HEK293 (cell line): ENCODE data around the gene NAA35.

Experiments
- CTCF ChIA-PET: fragments of 350-600 bp; formaldehyde crosslinking; extraction: SDS; loops from one replicate; lab custom pipeline; 2021; ENCODE audit warnings: antibody characterized with exemption; lab: Yijun Ruan, JAX
- POLR2A ChIA-PET: fragments of 300-600 bp; formaldehyde crosslinking; extraction: SDS; loops from one replicate; lab custom pipeline; 2020; ENCODE audit warnings: antibody characterized with exemption, inconsistent platforms; lab: Yijun Ruan, JAX
- H3K27ac ChIP-seq: fragments of 200-500 bp; sonication (Bioruptor generic); 2 replicates; pipeline ENCODE4 v1.5.1; 2014; ENCODE audit warnings: low read depth, low read length, control low read depth, inconsistent platforms; ENCODE audit errors: extremely low read depth
- H3K36me3 ChIP-seq, 2 experiments: fragments of 200-500 bp in 1 of 2; sonication (Bioruptor generic) in 1 of 2; 1 replicate in 1 of 2; 2 replicates in 1 of 2; pipeline ENCODE4 v1.5.1; 2014 to 2017; ENCODE audit warnings: inconsistent platforms in 2 of 2, low read length in 2 of 2; ENCODE audit not compliant: control insufficient read depth in 2 of 2, insufficient read depth in 1 of 2
- H3K4me1 ChIP-seq: fragments of 200-500 bp; sonication (Bioruptor generic); 2 replicates; pipeline ENCODE4 v1.5.1; 2014; ENCODE audit warnings: mild to moderate bottlenecking, low read length, inconsistent platforms; ENCODE audit not compliant: control insufficient read depth, insufficient read depth
- H3K4me3 ChIP-seq: 2 replicates; pipeline ENCODE4 v1.5.1; 2011; ENCODE audit warnings: low read depth, mild to moderate bottlenecking, control low read depth, low read length, moderate library complexity
- H3K9me3 ChIP-seq: fragments of 200-500 bp; sonication (Bioruptor generic); 2 replicates; pipeline ENCODE4 v1.5.1; 2014; ENCODE audit warnings: low read depth, low read length, inconsistent platforms; ENCODE audit not compliant: control insufficient read depth, insufficient read depth
- GFI1B ChIP-seq: fragments of 450-650 bp; formaldehyde crosslinking; IDR thresholded peaks from 2 replicates; pipeline ENCODE4 v1.5.1; 2016; ENCODE audit warnings: missing biosample characterization, missing genetic modification characterization
- HOXD13 ChIP-seq: sonication (generic); formaldehyde crosslinking; IDR thresholded peaks from 2 replicates; pipeline ENCODE4 v1.8.0; 2022; ENCODE audit warnings: missing genetic modification reagents, borderline replicate concordance
- KLF16 ChIP-seq: fragments of 450-650 bp; formaldehyde crosslinking; IDR thresholded peaks from 2 replicates; pipeline ENCODE4 v1.5.1; 2017; ENCODE audit warnings: missing biosample characterization, missing genetic modification characterization
- MZF1 ChIP-seq: fragments of 450-650 bp; formaldehyde crosslinking; IDR thresholded peaks from 2 replicates; pipeline ENCODE4 v1.5.1; 2017; ENCODE audit warnings: missing biosample characterization, missing genetic modification characterization, borderline replicate concordance
- WT1 ChIP-seq: fragments of 450-650 bp; formaldehyde crosslinking; IDR thresholded peaks from 2 replicates; pipeline ENCODE4 v1.5.1; 2016; ENCODE audit warnings: missing biosample characterization, missing genetic modification characterization
- ZBTB20 ChIP-seq: fragments of 450-650 bp; formaldehyde crosslinking; IDR thresholded peaks from 2 replicates; pipeline ENCODE4 v1.5.1; 2016; ENCODE audit warnings: missing biosample characterization, missing genetic modification characterization
- ZNF433 ChIP-seq: fragments of 450-650 bp; formaldehyde crosslinking; IDR thresholded peaks from 2 replicates; pipeline ENCODE4 v1.5.1; 2016; ENCODE audit warnings: missing biosample characterization, missing genetic modification characterization, low read depth
- ZNF48 ChIP-seq: fragments of 450-650 bp; formaldehyde crosslinking; IDR thresholded peaks from 2 replicates; pipeline ENCODE4 v1.5.1; 2016; ENCODE audit warnings: missing biosample characterization, missing genetic modification characterization
- ZNF623 ChIP-seq: fragments of 450-650 bp; formaldehyde crosslinking; IDR thresholded peaks from 2 replicates; pipeline ENCODE4 v1.5.1; 2016; ENCODE audit warnings: missing biosample characterization, missing genetic modification characterization
- ZXDB ChIP-seq: fragments of 450-650 bp; formaldehyde crosslinking; IDR thresholded peaks from 2 replicates; pipeline ENCODE4 v1.5.1; 2016; ENCODE audit warnings: missing biosample characterization, missing genetic modification characterization
- TF ChIP-seq, protein P1 (sequence below): fragments of 450-650 bp; formaldehyde crosslinking; IDR thresholded peaks from 2 replicates; pipeline ENCODE4 v1.5.1; 2017; ENCODE audit warnings: missing biosample characterization, missing genetic modification characterization
- TF ChIP-seq, protein P2 (sequence below): fragments of 450-650 bp; formaldehyde crosslinking; IDR thresholded peaks from 2 replicates; pipeline ENCODE4 v1.5.1; 2016; ENCODE audit warnings: missing biosample characterization, missing genetic modification characterization
- TF ChIP-seq, protein P3 (sequence below): fragments of 450-650 bp; formaldehyde crosslinking; IDR thresholded peaks from 2 replicates; pipeline ENCODE4 v1.5.1; 2016; ENCODE audit warnings: missing biosample characterization, missing genetic modification characterization

Gene NAA35

DNA sequence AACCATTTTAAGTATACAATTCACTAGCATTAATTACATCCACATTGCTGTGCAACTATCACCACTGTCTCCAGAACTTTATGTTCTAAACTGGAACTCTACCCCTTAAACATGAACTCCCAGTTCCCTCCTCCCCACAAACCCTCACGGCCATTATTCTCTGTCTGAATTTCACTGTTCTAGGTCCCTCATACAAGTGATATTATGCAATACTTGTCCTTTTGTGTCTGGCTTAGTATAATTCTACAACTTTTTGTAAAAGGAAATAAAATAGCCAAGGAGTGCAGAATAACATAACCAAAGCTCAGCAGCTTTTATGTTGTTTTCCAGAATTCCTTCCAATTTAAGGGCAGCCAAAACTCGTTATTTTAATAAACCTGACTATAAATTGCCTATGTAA, 53.2 kb downstream of the NAA35 start:
- Histone ChIP-seq H3K27ac (no peak overlapping the region), H3K4me1 (no peaks in the 10 kb centered on the region), H3K36me3 (peaks cover 10 to 42% of the 10 kb centered on the region in 2 experiments), H3K4me3 (no peak overlapping the region), H3K9me3 (no peaks in the 10 kb centered on the region)
- POLR2A ChIA-PET: no interaction called here
- TF ChIP-seq, protein P1, sequence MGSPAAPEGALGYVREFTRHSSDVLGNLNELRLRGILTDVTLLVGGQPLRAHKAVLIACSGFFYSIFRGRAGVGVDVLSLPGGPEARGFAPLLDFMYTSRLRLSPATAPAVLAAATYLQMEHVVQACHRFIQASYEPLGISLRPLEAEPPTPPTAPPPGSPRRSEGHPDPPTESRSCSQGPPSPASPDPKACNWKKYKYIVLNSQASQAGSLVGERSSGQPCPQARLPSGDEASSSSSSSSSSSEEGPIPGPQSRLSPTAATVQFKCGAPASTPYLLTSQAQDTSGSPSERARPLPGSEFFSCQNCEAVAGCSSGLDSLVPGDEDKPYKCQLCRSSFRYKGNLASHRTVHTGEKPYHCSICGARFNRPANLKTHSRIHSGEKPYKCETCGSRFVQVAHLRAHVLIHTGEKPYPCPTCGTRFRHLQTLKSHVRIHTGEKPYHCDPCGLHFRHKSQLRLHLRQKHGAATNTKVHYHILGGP (tag by site-specific recombination): no peak
- TF ChIP-seq, protein P2, sequence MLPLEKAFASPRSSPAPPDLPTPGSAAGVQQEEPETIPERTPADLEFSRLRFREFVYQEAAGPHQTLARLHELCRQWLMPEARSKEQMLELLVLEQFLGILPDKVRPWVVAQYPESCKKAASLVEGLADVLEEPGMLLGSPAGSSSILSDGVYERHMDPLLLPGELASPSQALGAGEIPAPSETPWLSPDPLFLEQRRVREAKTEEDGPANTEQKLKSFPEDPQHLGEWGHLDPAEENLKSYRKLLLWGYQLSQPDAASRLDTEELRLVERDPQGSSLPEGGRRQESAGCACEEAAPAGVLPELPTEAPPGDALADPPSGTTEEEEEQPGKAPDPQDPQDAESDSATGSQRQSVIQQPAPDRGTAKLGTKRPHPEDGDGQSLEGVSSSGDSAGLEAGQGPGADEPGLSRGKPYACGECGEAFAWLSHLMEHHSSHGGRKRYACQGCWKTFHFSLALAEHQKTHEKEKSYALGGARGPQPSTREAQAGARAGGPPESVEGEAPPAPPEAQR (tag by site-specific recombination): no peak
- TF ChIP-seq, all 188 proteins: peak for 0
- CTCF ChIA-PET: no interaction called here

DNA sequence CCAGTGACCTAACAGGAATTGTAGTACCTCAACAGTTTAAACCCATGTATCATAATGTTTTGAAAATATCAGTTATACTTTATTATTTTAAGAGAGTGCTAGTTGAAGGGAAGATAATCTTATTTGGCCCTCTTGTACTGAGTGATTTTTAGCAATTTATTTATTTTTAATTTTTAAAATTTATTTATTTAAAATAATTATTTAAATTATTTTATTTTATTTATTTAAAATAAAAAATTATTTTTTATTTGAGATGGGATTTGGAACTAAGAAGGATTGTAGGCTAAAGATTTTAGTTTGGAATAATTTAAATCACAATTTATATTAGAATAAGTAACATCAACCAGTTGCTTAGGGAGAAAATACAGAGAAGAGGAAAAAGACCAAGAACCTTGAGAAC, 54.2 kb downstream of the NAA35 start:
- H3K4me1 ChIP-seq: no peaks in the 10 kb centered on the region
- H3K9me3 ChIP-seq: no peaks in the 10 kb centered on the region
- no peak overlapping the region for H3K27ac ChIP-seq
- no peak overlapping the region for H3K4me3 ChIP-seq
- ChIA-PET POLR2A (no interaction called here), CTCF (no interaction called here)
- TF ChIP-seq WT1: no peak
- TF ChIP-seq GFI1B (tag by site-specific recombination): no peak
- peaks cover 10 to 44% of the 10 kb centered on the region in 2 experiments for H3K36me3 ChIP-seq

DNA sequence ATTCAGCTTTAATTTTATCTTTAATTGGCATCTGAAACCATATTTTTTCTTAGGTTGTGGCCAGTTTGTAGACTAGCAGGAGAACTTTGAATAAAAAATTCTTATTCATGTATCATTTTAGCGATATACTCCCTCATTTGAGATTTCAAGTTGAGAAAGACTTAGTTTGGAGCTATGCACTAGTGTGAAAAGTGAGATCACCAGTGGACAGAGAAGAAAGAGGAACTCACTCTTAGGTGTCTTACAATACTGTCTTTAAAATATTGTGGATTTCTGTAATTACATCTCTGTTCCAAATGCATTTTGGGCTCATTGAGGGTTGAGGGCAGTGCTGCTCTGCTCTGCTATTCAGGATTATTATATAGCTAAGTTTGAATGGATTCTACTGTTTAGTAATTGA, 54.7 kb downstream of the NAA35 start:
- ChIA-PET POLR2A (no interaction called here), CTCF (no interaction called here)
- H3K4me3 ChIP-seq: no peak overlapping the region
- H3K27ac ChIP-seq: no peak overlapping the region
- H3K9me3 ChIP-seq: no peaks in the 10 kb centered on the region
- peaks cover 10 to 44% of the 10 kb centered on the region in 2 experiments for H3K36me3 ChIP-seq
- TF ChIP-seq ZNF433 (tag by site-specific recombination) (no peak), ZNF623 (tag by site-specific recombination) (no peak), MZF1 (tag by site-specific recombination) (no peak), ZBTB20 (tag by site-specific recombination) (no peak), HOXD13 (no peak), KLF16 (tag by site-specific recombination) (no peak), ZXDB (no peak), ZNF48 (no peak)
- TF ChIP-seq, protein P3, sequence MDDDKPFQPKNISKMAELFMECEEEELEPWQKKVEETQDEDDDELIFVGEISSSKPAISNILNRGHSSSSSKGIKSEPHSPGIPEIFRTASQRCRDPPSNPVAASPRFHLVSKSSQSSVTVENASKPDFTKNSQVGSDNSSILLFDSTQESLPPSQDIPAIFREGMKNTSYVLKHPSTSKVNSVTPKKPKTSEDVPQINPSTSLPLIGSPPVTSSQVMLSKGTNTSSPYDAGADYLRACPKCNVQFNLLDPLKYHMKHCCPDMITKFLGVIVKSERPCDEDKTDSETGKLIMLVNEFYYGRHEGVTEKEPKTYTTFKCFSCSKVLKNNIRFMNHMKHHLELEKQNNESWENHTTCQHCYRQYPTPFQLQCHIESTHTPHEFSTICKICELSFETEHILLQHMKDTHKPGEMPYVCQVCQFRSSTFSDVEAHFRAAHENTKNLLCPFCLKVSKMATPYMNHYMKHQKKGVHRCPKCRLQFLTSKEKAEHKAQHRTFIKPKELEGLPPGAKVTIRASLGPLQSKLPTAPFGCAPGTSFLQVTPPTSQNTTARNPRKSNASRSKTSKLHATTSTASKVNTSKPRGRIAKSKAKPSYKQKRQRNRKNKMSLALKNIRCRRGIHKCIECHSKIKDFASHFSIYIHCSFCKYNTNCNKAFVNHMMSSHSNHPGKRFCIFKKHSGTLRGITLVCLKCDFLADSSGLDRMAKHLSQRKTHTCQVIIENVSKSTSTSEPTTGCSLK (tag by site-specific recombination): no peak
- TF ChIP-seq, protein P1 (tag by site-specific recombination): no peak
- H3K4me1 ChIP-seq: no peaks in the 10 kb centered on the region
